Stomach (tissue), 4 donors: ENCODE measurements around the gene GNAS.

ENCODE experiments used
- CTCF ChIP-seq, 7 experiments: fragments of 450-650 bp in 4 of 7; fragments of 200-600 bp in 3 of 7; sonication (generic) in 3 of 7; IDR thresholded peaks; one replicate each; pipeline ENCODE4 v1.5.1; 2016 to 2019; ENCODE audit warnings: antibody characterized with exemption in 7 of 7, control low read depth in 2 of 7, mild to moderate bottlenecking in 1 of 7
- EP300 ChIP-seq: sonication (generic); formaldehyde crosslinking; IDR thresholded peaks from one replicate; pipeline ENCODE4 v1.6.1; 2017; ENCODE audit warnings: antibody characterized with exemption
- POLR2A ChIP-seq, 4 donors: fragments of 450-650 bp; IDR thresholded peaks; one replicate each; pipeline ENCODE4 v1.6.1; 2016; ENCODE audit warnings: antibody characterized with exemption in 4 of 4, control low read depth in 2 of 4, mild to moderate bottlenecking in 1 of 4, moderate library complexity in 1 of 4
- POLR2AphosphoS5 ChIP-seq, 3 donors: sonication (generic); formaldehyde crosslinking; IDR thresholded peaks; one replicate each; pipeline ENCODE4 v1.6.1; 2016; ENCODE audit warnings: antibody characterized with exemption in 3 of 3

- TF ChIP-seq CTCF (IDR thresholded peaks at IDR 0.05) = no peak
- no peak for TF ChIP-seq EP300
- no peak for TF ChIP-seq POLR2A (IDR thresholded peaks at IDR 0.05)
- TF ChIP-seq POLR2AphosphoS5 (IDR thresholded peaks at IDR 0.05) = peak in 2 of 3 donors; percentile 71 to 85
Measured at GRCh38 chr20:58891086-58891717, 38.7 kb downstream of the GNAS start.
